ENCODE data around the gene ASB18. TPM values are rescaled to one million over a fixed set of nuclear protein-coding genes. Genes with fewer than 3 reads are reported as not detected.

ASB18 gene
- total and polyA plus RNA-seq, 2 of the 4 experiments (the other 2 are of a cell fraction), result not detected

GRCh38 chr2:236209535-236209934 is 54.7 kb downstream of the ASB18 start:
- peaks cover 22% of the 10 kb centered on the region for H3K27me3 ChIP-seq (ENCODE audit: control insufficient read depth, insufficient read depth, low read length)

More at GRCh38 chr2:236209535-236209934, 54.7 kb downstream of the ASB18 start:
- H3K18ac ChIP-seq (ENCODE audit: low read depth, low read length), result no peak overlapping the region
- in situ Hi-C loops (cut with MboI; ENCODE audit: low sequenced_read_pairs) (no loop called here), intact Hi-C loops (cut with micrococcal nuclease) (no loop called here), dilution Hi-C loops (cut with HindIII; ENCODE audit: low sequenced_read_pairs, unreplicated experiment) (no loop called here)
- H3K9me1 ChIP-seq (ENCODE audit: insufficient read depth, low read length), result no peaks in the 10 kb centered on the region
- ATAC-seq (ENCODE audit: low read depth) (no peak), DNase-seq (no peak)
- H3K4me2 ChIP-seq (ENCODE audit: low read depth, low read length), result no peak overlapping the region
- H3K9ac ChIP-seq (ENCODE audit: low read depth, low read length), result no peak overlapping the region
- no peak overlapping the region for H2AK5ac ChIP-seq (ENCODE audit: low read depth, low read length)
- no peak overlapping the region for H3K14ac ChIP-seq (replicated peaks; ENCODE audit: low read depth, low read length)
- POLR2A ChIA-PET (ENCODE audit: unreplicated experiment), result no interaction called here
- H4K8ac ChIP-seq (ENCODE audit: low read depth in 2 of 2, low read length in 2 of 2), result no peak overlapping the region
- no peak for TF ChIP-seq RAD21 (IDR thresholded peaks at IDR 0.05; ENCODE audit: low read length)
- TF ChIP-seq BHLHE40 (IDR thresholded peaks at IDR 0.05; ENCODE audit: low read depth, low read length), result no peak
- no peak for TF ChIP-seq POLR2A (IDR thresholded peaks at IDR 0.05; ENCODE audit: low read depth, low read length)
- TF ChIP-seq, protein P1, sequence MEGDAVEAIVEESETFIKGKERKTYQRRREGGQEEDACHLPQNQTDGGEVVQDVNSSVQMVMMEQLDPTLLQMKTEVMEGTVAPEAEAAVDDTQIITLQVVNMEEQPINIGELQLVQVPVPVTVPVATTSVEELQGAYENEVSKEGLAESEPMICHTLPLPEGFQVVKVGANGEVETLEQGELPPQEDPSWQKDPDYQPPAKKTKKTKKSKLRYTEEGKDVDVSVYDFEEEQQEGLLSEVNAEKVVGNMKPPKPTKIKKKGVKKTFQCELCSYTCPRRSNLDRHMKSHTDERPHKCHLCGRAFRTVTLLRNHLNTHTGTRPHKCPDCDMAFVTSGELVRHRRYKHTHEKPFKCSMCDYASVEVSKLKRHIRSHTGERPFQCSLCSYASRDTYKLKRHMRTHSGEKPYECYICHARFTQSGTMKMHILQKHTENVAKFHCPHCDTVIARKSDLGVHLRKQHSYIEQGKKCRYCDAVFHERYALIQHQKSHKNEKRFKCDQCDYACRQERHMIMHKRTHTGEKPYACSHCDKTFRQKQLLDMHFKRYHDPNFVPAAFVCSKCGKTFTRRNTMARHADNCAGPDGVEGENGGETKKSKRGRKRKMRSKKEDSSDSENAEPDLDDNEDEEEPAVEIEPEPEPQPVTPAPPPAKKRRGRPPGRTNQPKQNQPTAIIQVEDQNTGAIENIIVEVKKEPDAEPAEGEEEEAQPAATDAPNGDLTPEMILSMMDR (conservative IDR thresholded peaks at IDR 0.05; ENCODE audit: low read depth, low read length), result no peak
- no peak for TF ChIP-seq MXI1 (IDR thresholded peaks at IDR 0.05; ENCODE audit: borderline replicate concordance, low read depth, low read length)
- no peak for TF ChIP-seq CHD1 (IDR thresholded peaks at IDR 0.05; ENCODE audit: low read depth, low read length)
- TF ChIP-seq NFE2L2 (IDR thresholded peaks at IDR 0.05; ENCODE audit: low read depth, low read length), result no peak
- TF ChIP-seq ELK1 (IDR thresholded peaks at IDR 0.05; ENCODE audit: borderline replicate concordance, low read depth, low read length), result no peak
- TF ChIP-seq RFX5 (IDR thresholded peaks at IDR 0.05; ENCODE audit: low read depth, low read length), result no peak
- no peak for TF ChIP-seq SMC3 (IDR thresholded peaks at IDR 0.05; ENCODE audit: low read depth, low read length)
- no peak overlapping the region for H4K5ac ChIP-seq (ENCODE audit: low read depth, low read length)
- no peak overlapping the region for H3K4ac ChIP-seq (ENCODE audit: low read depth, low read length)
- CTCF ChIA-PET, result no interaction called here
- no peak overlapping the region for H2AK9ac ChIP-seq (replicated peaks; ENCODE audit: low read depth, low read length, poor library complexity)
- H3K36me3 ChIP-seq (ENCODE audit: control insufficient read depth, insufficient read depth, low read length), result no peaks in the 10 kb centered on the region
- H4K20me1 ChIP-seq (ENCODE audit: insufficient read depth, low read length), result no peaks in the 10 kb centered on the region
- H4K91ac ChIP-seq (ENCODE audit: insufficient read depth, low read depth, low read length), result no peak overlapping the region
- no peak overlapping the region for H2BK5ac ChIP-seq (ENCODE audit: low read depth, low read length, poor library complexity, severe bottlenecking)
- H3K56ac ChIP-seq (ENCODE audit: extremely low read depth, insufficient read depth, low read length), result no peak overlapping the region
- H2AFZ ChIP-seq (replicated peaks; ENCODE audit: low read length, poor library complexity), result no peak overlapping the region
- peaks cover 2% of the 10 kb centered on the region; the same call in 1 of the 2 replicates for H3K9me3 ChIP-seq (ENCODE audit: control insufficient read depth, insufficient read depth, low read length)
- no peaks in the 10 kb centered on the region for H3K4me1 ChIP-seq (ENCODE audit: control insufficient read depth, insufficient read depth, low read length)
- no peak overlapping the region for H3K23ac ChIP-seq (ENCODE audit: low read depth, low read length)
- no peak overlapping the region for H3K4me3 ChIP-seq (ENCODE audit: insufficient read depth, low read depth, low read length)
- no peak overlapping the region for H3K27ac ChIP-seq (ENCODE audit: insufficient read depth, low read length)
- H2BK20ac ChIP-seq (ENCODE audit: low read depth, low read length), result no peak overlapping the region
- BruUV-seq (replicated peaks), result no TSS peak
- no peak overlapping the region for H2BK15ac ChIP-seq (ENCODE audit: low read depth, low read length)
- no peak overlapping the region for H2BK120ac ChIP-seq (ENCODE audit: low read depth, low read length)
- no peaks in the 10 kb centered on the region for H3K79me1 ChIP-seq (ENCODE audit: low read depth in 1 of 2, low read length in 2 of 2)
- WGBS, 2 experiments (ENCODE audit: extremely low coverage in 2 of 2, insufficient read length in 1 of 2), result 66% methylated on average over 5 of the region's 6 CpGs; no CpG with 5 or more reads in 1 of the 2 experiments
